Measurements from ENCODE around the gene ACOT2. TPM values are rescaled to one million over a fixed set of nuclear protein-coding genes. Genes with fewer than 3 reads are reported as not detected.

The ACOT2 gene
- total RNA-seq, 4 donors from 2014 or later, result 52.7 to 114 (median 104) TPM

DNA sequence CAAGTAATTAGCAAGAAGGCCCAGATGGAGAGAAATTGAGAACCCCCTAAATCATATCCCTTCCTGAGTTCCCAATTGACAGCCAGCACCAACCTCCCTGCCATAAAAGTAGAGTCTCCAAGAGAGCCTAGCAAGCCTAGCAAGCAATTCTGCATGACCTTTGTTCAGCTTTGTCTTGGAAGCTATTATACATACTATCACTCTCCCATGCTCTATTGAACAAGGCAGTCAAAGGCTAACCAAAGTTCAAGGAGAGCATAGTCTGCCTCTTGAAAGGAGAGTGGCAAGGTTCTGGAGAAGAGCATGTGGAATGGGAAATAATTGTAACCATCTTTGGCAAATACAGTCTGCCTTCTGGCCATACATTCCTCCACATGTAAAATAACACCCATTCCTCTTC lies 30.5 kb downstream of the ACOT2 start:
- ATAC-seq, result no peak

DNA sequence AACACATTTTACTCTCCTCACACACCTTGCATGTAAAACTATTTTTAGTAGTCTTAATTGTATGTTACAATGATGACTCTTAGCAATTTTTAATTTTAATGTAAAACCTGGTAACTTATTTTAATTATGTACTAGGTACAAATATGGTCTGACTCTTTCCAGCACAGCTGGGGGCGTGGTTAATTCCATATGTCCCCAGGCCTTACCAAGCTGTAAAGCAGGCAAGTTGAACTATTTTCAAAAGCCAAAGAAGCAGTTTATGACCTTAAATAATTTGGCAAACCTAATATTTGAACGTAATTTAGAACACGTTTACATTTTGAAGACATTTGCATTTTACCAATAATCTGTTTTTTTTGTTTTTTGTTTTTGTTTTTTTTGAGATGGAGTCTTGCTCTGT lies 34.0 kb downstream of the ACOT2 start:
- TF ChIP-seq, protein P1, sequence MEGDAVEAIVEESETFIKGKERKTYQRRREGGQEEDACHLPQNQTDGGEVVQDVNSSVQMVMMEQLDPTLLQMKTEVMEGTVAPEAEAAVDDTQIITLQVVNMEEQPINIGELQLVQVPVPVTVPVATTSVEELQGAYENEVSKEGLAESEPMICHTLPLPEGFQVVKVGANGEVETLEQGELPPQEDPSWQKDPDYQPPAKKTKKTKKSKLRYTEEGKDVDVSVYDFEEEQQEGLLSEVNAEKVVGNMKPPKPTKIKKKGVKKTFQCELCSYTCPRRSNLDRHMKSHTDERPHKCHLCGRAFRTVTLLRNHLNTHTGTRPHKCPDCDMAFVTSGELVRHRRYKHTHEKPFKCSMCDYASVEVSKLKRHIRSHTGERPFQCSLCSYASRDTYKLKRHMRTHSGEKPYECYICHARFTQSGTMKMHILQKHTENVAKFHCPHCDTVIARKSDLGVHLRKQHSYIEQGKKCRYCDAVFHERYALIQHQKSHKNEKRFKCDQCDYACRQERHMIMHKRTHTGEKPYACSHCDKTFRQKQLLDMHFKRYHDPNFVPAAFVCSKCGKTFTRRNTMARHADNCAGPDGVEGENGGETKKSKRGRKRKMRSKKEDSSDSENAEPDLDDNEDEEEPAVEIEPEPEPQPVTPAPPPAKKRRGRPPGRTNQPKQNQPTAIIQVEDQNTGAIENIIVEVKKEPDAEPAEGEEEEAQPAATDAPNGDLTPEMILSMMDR (IDR thresholded peaks at IDR 0.05 in 4 of 5, conservative IDR thresholded peaks at IDR 0.05 in 1 of 5), result no peak
- TF ChIP-seq POLR2A (IDR thresholded peaks at IDR 0.05), result no peak
- no peak for ATAC-seq
- in situ Hi-C loops (cut with MboI; ENCODE audit: low sequenced_read_pairs in 4 of 4), result no loop called here
- Histone ChIP-seq H3K4me3 (no peak overlapping the region), H3K36me3 (no peaks in the 10 kb centered on the region), H3K27ac (no peak overlapping the region), H3K9me3 (no peaks in the 10 kb centered on the region), H3K27me3 (no peaks in the 10 kb centered on the region), H3K4me1 (no peaks in the 10 kb centered on the region)
- DNase-seq, result no peak
- intact Hi-C loops (cut with DNase I; ENCODE audit: low total_unique reads), result no loop called here

More for the DNA sequence above, 30.5 kb downstream of the ACOT2 start:
- H3K9me3 ChIP-seq, result no peaks in the 10 kb centered on the region
- TF ChIP-seq, protein P1 (IDR thresholded peaks at IDR 0.05 in 4 of 5, conservative IDR thresholded peaks at IDR 0.05 in 1 of 5), result no peak
- no peak for TF ChIP-seq POLR2A (IDR thresholded peaks at IDR 0.05)
- H3K4me3 ChIP-seq, result no peak overlapping the region
- in situ Hi-C loops (cut with MboI; ENCODE audit: low sequenced_read_pairs in 4 of 4) (no loop called here), intact Hi-C loops (cut with DNase I; ENCODE audit: low total_unique reads) (no loop called here)
- H3K4me1 ChIP-seq, result no peaks in the 10 kb centered on the region
- DNase-seq, result no peak
- no peak overlapping the region for H3K27ac ChIP-seq
- no peaks in the 10 kb centered on the region for H3K36me3 ChIP-seq
- no peaks in the 10 kb centered on the region for H3K27me3 ChIP-seq

DNA sequence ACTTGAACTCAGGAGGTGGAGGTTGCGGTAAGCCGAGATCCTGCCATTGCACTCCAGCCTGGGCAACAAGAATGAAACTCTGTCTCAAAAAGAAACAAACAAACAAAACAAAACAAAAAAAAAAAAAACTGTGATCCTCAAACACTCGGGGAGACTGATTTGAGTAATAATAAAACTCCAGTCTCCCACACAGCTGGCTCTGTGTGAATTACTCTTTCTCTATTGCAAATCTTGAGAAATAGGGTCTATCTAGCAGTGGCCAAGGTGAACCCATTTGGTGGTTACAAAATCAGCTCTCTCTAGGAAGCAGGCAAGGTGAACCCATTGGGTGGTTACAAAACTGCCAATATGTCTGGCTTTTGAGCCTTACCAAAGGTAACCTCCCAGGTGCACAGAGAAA lies 37.3 kb downstream of the ACOT2 start:
- ATAC-seq (no peak), DNase-seq (no peak)
- Histone ChIP-seq H3K9me3 (no peaks in the 10 kb centered on the region), H3K4me3 (no peak overlapping the region), H3K4me1 (no peaks in the 10 kb centered on the region), H3K27me3 (no peaks in the 10 kb centered on the region), H3K27ac (no peak overlapping the region), H3K36me3 (no peaks in the 10 kb centered on the region)
- in situ Hi-C loops (cut with MboI; ENCODE audit: low sequenced_read_pairs in 4 of 4), result no loop called here
- TF ChIP-seq POLR2A (IDR thresholded peaks at IDR 0.05), result no peak
- TF ChIP-seq, protein P1 (IDR thresholded peaks at IDR 0.05 in 4 of 5, conservative IDR thresholded peaks at IDR 0.05 in 1 of 5), result no peak
- intact Hi-C loops (cut with DNase I; ENCODE audit: low total_unique reads), result no loop called here

DNA sequence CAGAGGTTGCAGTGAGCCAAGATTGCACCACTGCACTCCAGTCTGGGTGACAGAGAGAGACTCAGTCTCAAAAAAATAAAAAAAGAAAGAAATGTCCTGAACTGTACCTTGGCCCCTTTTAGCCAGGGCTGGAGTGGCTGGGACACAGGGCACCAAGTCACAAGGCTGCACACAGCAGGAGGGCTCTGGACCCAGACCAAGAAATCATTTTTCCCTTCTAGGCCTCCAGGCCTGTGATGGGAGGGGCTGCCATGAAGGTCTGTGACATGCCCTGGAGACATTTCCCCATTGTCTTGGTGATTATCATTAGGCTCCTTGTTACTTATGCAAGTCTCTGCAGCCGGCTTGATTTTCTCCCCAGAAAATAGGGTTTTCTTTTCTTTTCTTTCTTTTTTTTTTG lies 38.2 kb downstream of the ACOT2 start:
- in situ Hi-C loops (cut with MboI; ENCODE audit: low sequenced_read_pairs in 4 of 4), result no loop called here
- intact Hi-C loops (cut with DNase I; ENCODE audit: low total_unique reads), result no loop called here
- no peaks in the 10 kb centered on the region for H3K36me3 ChIP-seq
- TF ChIP-seq POLR2A (IDR thresholded peaks at IDR 0.05), result no peak
- TF ChIP-seq, protein P1 (IDR thresholded peaks at IDR 0.05 in 4 of 5, conservative IDR thresholded peaks at IDR 0.05 in 1 of 5), result no peak
- H3K4me1 ChIP-seq, result no peaks in the 10 kb centered on the region
- H3K27me3 ChIP-seq, result no peaks in the 10 kb centered on the region
- ATAC-seq (no peak), DNase-seq (no peak)
- no peak overlapping the region for H3K4me3 ChIP-seq
- no peak overlapping the region for H3K27ac ChIP-seq
- H3K9me3 ChIP-seq, result no peaks in the 10 kb centered on the region

DNA sequence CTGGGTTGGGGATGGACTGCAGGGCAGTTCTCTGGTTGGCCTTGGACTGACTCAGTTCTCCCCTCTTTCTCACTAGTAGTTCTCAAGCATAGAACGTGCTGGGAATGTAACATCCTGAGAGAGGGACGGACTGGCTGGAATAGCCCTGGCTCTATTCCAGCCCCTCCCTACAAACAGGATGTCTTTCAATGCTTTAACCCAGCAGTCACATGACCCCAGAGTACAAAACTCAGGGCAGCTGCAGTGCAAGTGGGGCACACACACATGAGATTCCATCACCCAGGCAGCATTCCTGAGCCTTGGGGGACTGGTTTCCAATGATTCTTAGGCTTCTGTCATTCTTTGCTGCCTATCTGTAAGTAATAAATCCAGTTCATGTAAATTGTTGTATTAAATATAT lies 41.7 kb downstream of the ACOT2 start:
- Histone ChIP-seq H3K27ac (no peak overlapping the region), H3K4me1 (no peaks in the 10 kb centered on the region), H3K36me3 (no peaks in the 10 kb centered on the region), H3K27me3 (no peaks in the 10 kb centered on the region), H3K4me3 (no peak overlapping the region), H3K9me3 (no peaks in the 10 kb centered on the region)
- intact Hi-C loops (cut with DNase I; ENCODE audit: low total_unique reads), result no loop called here
- no peak for ATAC-seq
- in situ Hi-C loops (cut with MboI; ENCODE audit: low sequenced_read_pairs in 4 of 4), result no loop called here
- no peak for TF ChIP-seq POLR2A (IDR thresholded peaks at IDR 0.05)
- TF ChIP-seq, protein P1 (IDR thresholded peaks at IDR 0.05 in 4 of 5, conservative IDR thresholded peaks at IDR 0.05 in 1 of 5), result no peak
- no peak for DNase-seq
